Fibroblast of the aortic adventitia (primary cell): Measurements from ENCODE around the gene CDC42EP3. TPM values are rescaled to one million over a fixed set of nuclear protein-coding genes. Genes with fewer than 3 reads are reported as not detected.

Experiments used
- DNase-seq: peaks from one replicate; pipeline ENCODE4 v3.0.0-alpha.2; 2010; ENCODE audit warnings: low read depth
- H3K4me3 ChIP-seq: 2 replicates; pipeline ENCODE4 v1.5.1; 2011; ENCODE audit warnings: low read depth, mild to moderate bottlenecking, control low read depth, low read length, moderate library complexity
- total RNA-seq: library from RNA; depleted of rRNA; stranded (reverse); fragments of >200 nt; gene quantifications from 2 replicates; pipeline ENCODE4 v1.2.3, GENCODE V29; 2012; ENCODE audit warnings: low replicate concordance
- TF ChIP-seq, protein P1 (sequence below): IDR thresholded peaks from 2 replicates; pipeline ENCODE4 v1.5.1; 2011; ENCODE audit warnings: mild to moderate bottlenecking, low read length, control low read depth, inconsistent platforms; ENCODE audit not compliant: insufficient read depth

Gene CDC42EP3
- total RNA-seq, 1 donor: 34.7 TPM

DNA sequence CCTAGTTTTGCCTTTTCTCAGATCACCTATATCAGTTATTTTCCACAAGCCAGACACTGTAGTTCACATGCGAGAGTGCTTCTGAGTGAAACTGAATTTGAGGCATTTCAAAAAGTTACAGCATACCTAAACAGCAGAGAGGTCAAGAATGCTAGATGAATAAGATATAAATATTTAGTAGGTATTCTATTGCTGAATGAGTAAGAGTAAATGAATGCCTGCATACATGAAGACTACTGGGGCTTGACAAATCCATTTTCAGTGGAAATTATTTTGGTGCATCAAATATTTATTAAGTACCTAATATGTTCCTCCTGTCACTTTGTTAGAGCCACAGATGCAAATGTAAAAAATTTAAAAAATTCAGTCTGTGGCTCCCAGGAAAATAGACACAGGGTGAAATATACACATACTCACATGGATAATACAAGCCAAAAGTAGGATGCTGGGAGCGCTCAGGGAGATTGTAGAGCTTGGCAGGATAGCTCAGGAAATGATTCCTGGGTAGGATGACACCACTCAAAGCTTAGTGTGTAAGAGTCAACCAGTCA is 27.6 kb upstream of the CDC42EP3 start:
- peak; percentile 49 for DNase-seq
- TF ChIP-seq, protein P1, sequence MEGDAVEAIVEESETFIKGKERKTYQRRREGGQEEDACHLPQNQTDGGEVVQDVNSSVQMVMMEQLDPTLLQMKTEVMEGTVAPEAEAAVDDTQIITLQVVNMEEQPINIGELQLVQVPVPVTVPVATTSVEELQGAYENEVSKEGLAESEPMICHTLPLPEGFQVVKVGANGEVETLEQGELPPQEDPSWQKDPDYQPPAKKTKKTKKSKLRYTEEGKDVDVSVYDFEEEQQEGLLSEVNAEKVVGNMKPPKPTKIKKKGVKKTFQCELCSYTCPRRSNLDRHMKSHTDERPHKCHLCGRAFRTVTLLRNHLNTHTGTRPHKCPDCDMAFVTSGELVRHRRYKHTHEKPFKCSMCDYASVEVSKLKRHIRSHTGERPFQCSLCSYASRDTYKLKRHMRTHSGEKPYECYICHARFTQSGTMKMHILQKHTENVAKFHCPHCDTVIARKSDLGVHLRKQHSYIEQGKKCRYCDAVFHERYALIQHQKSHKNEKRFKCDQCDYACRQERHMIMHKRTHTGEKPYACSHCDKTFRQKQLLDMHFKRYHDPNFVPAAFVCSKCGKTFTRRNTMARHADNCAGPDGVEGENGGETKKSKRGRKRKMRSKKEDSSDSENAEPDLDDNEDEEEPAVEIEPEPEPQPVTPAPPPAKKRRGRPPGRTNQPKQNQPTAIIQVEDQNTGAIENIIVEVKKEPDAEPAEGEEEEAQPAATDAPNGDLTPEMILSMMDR: no peak

DNA sequence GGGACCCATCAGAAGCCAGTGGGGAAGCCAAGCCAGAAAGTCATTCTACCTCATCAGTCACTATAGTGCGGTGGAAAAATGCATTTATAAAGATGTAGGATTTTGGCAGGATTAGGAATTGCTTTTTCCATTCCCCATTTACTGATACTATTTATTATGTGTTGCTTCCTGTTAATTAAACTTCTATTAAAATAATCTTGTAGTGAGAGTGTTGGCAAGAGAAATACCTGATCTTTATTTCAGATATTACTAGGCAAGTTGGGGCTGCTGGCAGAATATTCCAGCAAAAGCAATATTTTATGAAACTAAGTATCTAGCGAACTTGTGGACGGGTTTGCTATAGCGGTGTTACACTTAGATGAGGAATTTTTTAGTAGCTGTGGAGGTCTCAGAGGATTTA is 23.9 kb upstream of the CDC42EP3 start:
- no peak overlapping the region for H3K4me3 ChIP-seq
- no peak for DNase-seq
- TF ChIP-seq, protein P1: no peak

More for the DNA sequence above, 27.6 kb upstream of the CDC42EP3 start:
- no peak overlapping the region for H3K4me3 ChIP-seq

DNA sequence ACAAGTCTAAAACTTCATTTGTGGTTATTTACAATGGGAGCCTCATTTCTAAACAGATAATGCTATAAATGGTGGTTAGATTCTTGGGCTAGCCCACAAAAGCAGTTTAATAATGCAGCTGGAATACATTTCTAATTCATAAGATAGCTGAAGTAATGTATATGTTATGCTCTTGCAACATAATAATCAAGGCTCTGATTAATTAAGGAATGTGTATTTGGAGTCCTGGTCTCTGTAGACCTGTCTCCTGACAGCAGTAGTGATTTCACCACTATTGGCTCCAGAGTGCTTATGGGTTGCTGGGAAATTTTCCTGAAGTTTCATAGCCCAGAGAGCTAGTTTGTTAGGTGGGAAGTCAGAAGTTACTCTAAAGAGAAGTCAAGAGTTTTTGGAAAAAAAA is 21.3 kb upstream of the CDC42EP3 start:
- H3K4me3 ChIP-seq: no peak overlapping the region
- TF ChIP-seq, protein P1: no peak
- peak; percentile 61 for DNase-seq

DNA sequence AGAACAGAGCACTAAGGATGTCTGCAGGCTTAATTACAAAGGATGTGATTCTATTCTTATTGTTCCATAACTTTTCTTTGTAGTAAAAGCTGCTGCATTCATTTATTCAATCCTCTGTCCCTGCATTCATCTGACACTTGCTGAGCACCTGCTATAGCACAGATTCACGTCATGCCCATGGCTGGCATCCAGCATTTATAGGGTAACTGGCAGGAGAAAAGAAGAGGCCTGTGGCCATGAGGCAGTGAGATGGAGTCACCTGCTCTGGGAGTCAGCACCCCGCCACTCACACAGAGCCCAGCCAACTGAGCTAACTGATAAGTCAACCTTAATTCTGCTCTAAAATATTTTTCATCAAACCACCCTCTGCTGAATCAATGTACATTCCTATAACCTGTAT is 18.3 kb upstream of the CDC42EP3 start:
- TF ChIP-seq, protein P1: no peak
- DNase-seq: no peak
- H3K4me3 ChIP-seq: no peak overlapping the region

DNA sequence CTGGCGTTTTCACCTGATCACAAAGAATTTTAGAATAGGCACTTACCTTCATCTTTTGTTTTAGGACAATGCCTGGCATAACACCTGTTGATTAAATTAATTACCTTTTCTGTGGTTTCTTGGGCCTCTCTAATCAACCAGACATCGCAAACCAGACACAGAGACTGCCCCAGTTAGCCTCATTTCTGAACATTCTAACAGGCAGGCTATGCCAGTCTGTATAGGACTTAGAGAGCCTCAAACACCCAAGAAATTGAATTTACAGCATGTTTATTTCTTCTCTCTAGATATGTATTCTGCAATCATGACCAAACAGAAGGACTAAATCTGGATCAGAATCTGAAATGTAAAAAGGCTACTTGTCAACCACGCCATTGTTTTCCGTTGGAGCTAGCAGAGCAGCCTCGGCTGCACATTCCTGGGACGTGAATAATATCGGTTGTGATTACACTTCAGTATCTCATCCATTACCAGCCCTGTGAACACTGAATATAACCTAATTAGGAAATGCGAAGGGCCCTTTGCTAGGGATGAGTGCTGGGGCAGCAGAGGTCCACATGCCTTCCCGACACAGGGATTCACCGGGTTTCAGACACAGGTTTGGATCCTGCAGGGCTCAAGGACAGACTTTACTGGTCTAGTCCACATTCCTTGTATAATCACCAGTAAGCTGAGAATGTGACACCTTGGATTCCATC is 17.5 kb upstream of the CDC42EP3 start:
- TF ChIP-seq, protein P1: no peak
- H3K4me3 ChIP-seq: no peak overlapping the region
- DNase-seq: peak; percentile 91

DNA sequence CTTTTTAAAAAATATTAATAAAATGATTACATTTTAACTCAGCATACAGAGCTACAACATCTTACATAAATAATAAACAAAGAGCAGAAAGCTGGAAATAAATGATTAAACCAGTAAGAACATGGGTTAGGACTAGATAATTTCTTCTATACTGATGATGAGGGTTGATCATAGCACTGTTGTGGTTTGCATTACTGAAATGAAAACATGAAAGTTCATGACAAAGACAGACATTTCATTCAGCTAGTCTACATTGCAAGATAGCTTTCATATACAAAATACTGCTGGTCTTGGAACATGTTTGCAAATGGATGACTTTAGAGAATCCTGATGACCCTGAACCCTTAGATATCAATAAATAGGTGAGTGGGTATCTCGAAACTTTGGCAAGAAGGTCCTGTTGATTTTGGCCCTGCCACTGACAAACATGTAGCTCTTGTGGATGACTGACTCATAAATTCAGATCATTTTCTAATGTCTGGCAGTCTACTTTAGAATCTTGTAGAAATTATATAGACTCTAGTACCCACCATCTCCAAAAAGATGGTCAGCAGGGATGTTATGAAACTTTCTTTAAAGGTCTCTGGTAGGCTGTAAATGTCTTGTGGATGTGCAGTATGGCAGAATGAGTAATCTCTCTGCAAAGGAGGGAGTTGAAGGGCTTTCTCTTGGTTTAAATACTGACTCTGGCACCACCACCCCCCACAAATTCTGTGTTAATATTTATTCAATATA is 15.5 kb upstream of the CDC42EP3 start:
- TF ChIP-seq, protein P1: no peak
- no peak for DNase-seq
- H3K4me3 ChIP-seq: no peak overlapping the region
